Measurements from ENCODE around the gene DNTT.

Gene DNTT

DNA sequence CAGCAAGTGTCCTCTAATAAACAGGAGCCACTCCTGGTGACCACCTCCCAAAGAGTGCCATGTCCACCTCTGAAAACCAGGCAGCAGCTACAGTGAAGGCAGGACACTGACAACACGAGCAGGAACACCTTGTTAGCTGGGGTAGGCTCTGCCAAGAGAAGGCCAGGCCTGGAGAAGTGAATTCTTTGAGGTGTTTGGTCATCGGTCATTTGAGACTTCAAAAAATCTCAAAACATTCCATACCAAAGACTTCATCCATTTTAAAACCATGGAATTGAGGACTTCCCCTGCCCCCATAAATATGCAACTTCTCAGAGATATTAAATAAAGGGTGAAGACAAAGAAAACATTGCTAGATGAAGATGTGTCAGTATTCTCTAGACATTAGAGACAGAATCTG, 82.9 kb downstream of the DNTT start:
- DNase-seq, result no peak

DNA sequence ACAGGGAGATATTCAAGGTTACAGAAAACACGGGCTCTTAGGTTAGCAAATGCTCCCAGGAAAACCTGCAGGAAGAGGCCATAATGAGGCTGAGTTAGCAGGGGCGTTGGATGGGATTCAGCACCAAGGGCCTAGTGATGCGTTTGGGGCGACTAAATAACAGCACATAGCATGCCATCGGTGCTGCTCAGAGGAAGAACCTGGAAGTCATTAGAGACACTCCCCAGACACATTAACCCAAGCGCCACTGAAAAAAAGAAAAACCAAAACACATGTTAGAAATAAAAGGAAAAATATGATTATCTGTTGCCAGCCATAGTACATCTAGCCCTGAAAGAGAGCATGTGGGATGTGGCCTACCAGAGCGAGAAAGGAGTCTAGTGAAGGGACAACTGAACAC, 83.4 kb downstream of the DNTT start:
- no peak for DNase-seq

Data from activated naive CD4-positive, alpha-beta T cell treated with Interleukin-2 at 50 U/mL for 16 hours (primary cell).